Natural killer cell (primary cell): Measurements from ENCODE around the gene AGPAT3. TPM values are rescaled to one million over a fixed set of nuclear protein-coding genes. Genes with fewer than 3 reads are reported as not detected.
A peak's percentile ranks its signal among the peaks of the same experiment; 100 is the strongest.

Experiments used
- ATAC-seq, 3 donors: fragments of 150-1000 bp in 2 of 3; fragments of 200-7000 bp in 1 of 3; cut with Tn5 transposase; 1 replicate in 1 of 3; 2 replicates in 2 of 3; pipeline ENCODE4 v1.10.0; 2021; ENCODE audit warnings: mild to moderate bottlenecking in 2 of 3, moderate library complexity in 2 of 3
- DNase-seq, 2 donors: peaks; one replicate each; pipeline versions ENCODE4 v3.0.0 to v3.0.0-alpha.2; 2013 to 2021; ENCODE audit warnings: mixed read lengths in 1 of 2
- H3K27ac ChIP-seq: one replicate; pipeline ENCODE4 v1.5.1; 2013; ENCODE audit warnings: mild to moderate bottlenecking, low read length
- H3K27me3 ChIP-seq: one replicate; pipeline ENCODE4 v1.6.1; 2013; ENCODE audit warnings: low read length; ENCODE audit not compliant: control insufficient read depth, insufficient read depth
- H3K36me3 ChIP-seq: one replicate; pipeline ENCODE4 v1.6.1; 2013; ENCODE audit warnings: low read length; ENCODE audit not compliant: control insufficient read depth, insufficient read depth
- H3K4me1 ChIP-seq: one replicate; pipeline ENCODE4 v1.6.1; 2013; ENCODE audit warnings: low read length; ENCODE audit not compliant: control insufficient read depth, insufficient read depth
- H3K4me3 ChIP-seq: one replicate; pipeline ENCODE4 v1.5.1; 2013; ENCODE audit warnings: low read length
- H3K9me3 ChIP-seq: one replicate; pipeline ENCODE4 v1.6.1; 2013; ENCODE audit warnings: low read length; ENCODE audit not compliant: control insufficient read depth, insufficient read depth
- H3K27ac Mint-ChIP-seq, 2 donors: one replicate each; pipeline ENCODE4 v1.8.0; 2022; ENCODE audit warnings: mild to moderate bottlenecking in 2 of 2, mixed read lengths in 2 of 2, moderate library complexity in 1 of 2
- H3K27me3 Mint-ChIP-seq, 2 donors: one replicate each; pipeline ENCODE4 v1.8.0; 2022; ENCODE audit warnings: low read depth in 2 of 2, mixed read lengths in 2 of 2
- H3K36me3 Mint-ChIP-seq: one replicate; pipeline ENCODE4 v1.8.0; 2022; ENCODE audit warnings: mixed read lengths
- H3K4me1 Mint-ChIP-seq, 2 donors: one replicate each; pipeline ENCODE4 v1.8.0; 2022; ENCODE audit warnings: mixed read lengths in 2 of 2
- H3K4me3 Mint-ChIP-seq: one replicate; pipeline ENCODE4 v1.8.0; 2022; ENCODE audit warnings: mild to moderate bottlenecking, moderate library complexity, mixed read lengths
- H3K9me3 Mint-ChIP-seq, 2 donors: one replicate each; pipeline ENCODE4 v1.8.0; 2022; ENCODE audit warnings: mixed read lengths in 2 of 2
- WGBS: methylation state at CpG from one replicate; pipeline ENCODE4 v1.1.7; 2013; ENCODE audit warnings: missing lambda C conversion rate; ENCODE audit not compliant: insufficient coverage; 5-methylcytosine and 5-hydroxymethylcytosine counted together
- intact Hi-C: fragments of 100-400 bp; cut with micrococcal nuclease; formaldehyde crosslinking; loops from one replicate; pipeline ENCODE4 v1.14.2; 2022
- total RNA-seq, 4 donors: library from RNA; stranded (reverse); fragments of 120-200 nt in 1 of 4; gene quantifications; one replicate each; pipeline versions ENCODE4 v1.2.3 to v1.2.4, GENCODE V29; 2013 to 2022
- TF ChIP-seq, protein P1 (sequence below): fragments of 200-600 bp; IDR thresholded peaks from one replicate; pipeline ENCODE4 v1.8.0; 2022; ENCODE audit warnings: antibody characterized with exemption

Gene AGPAT3
- total RNA-seq, 3 donors from 2014 or later (not counting 1 experiment from before 2014, with no cell fraction given): 39.5 to 45.7 (median 42.3) TPM

DNA sequence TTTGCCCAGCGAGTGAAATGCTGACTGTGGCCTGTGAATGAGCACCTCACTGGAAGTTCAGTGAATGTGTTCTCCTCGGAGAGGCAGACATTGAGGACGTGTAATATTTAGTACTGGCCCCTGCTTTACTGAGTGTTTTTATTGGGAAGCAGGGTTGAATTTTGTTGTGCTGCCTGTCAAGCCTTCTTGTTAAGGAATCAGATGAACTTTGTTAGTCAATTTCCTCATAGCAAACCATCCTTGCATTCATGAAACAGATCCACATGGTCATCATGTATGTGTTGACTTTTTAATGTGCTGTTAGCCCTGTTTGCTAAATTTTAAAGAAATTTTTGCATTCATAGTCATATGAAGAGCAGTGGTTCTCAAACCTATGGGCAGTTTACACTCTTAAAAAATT lies 47.9 kb downstream of the AGPAT3 start:
- TF ChIP-seq, protein P1, sequence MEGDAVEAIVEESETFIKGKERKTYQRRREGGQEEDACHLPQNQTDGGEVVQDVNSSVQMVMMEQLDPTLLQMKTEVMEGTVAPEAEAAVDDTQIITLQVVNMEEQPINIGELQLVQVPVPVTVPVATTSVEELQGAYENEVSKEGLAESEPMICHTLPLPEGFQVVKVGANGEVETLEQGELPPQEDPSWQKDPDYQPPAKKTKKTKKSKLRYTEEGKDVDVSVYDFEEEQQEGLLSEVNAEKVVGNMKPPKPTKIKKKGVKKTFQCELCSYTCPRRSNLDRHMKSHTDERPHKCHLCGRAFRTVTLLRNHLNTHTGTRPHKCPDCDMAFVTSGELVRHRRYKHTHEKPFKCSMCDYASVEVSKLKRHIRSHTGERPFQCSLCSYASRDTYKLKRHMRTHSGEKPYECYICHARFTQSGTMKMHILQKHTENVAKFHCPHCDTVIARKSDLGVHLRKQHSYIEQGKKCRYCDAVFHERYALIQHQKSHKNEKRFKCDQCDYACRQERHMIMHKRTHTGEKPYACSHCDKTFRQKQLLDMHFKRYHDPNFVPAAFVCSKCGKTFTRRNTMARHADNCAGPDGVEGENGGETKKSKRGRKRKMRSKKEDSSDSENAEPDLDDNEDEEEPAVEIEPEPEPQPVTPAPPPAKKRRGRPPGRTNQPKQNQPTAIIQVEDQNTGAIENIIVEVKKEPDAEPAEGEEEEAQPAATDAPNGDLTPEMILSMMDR: no peak
- Histone ChIP-seq H3K36me3 (no peaks in the 10 kb centered on the region), H3K27ac (no peak overlapping the region), H3K4me1 (peaks cover 13% of the 10 kb centered on the region), H3K9me3 (peaks cover 13% of the 10 kb centered on the region), H3K4me3 (no peak overlapping the region), H3K27me3 (no peaks in the 10 kb centered on the region)
- Mint-ChIP-seq H3K4me1 (peaks cover 21 to 38% of the 10 kb centered on the region in 2 donors), H3K9me3 (peaks cover 2 to 3% of the 10 kb centered on the region in 2 donors), H3K27ac (no peak overlapping the region), H3K27me3 (peaks cover 0 to 6% of the 10 kb centered on the region in 2 donors), H3K36me3 (no peaks in the 10 kb centered on the region), H3K4me3 (no peak overlapping the region)
- 100% methylated on average over 3 of the region's 3 CpGs for WGBS
- DNase-seq (no peak), ATAC-seq (no peak)
- intact Hi-C loops: no loop called here

DNA sequence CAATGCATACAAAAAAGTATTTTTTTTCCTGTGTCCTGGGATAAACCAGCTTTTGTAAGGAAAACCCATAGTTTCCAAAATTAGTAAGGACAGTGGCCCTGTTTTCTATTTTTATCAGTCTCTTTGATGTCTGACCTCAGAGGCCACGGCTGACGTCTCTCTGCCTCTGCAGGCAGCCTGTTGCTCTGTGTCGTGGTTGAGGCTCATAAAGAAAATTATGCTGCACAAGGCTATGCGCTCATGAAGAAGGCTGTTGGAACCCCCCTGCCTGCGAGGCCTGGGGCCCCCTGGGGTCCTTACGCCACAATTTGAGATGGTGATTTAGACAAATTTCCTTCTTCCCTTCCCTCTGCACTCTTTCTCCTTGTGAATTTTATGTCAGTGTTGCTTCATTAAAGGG lies 48.9 kb downstream of the AGPAT3 start:
- WGBS: 47% methylated on average over 4 of the region's 6 CpGs
- Histone ChIP-seq H3K4me1 (peaks cover 21% of the 10 kb centered on the region), H3K27ac (no peak overlapping the region), H3K27me3 (no peaks in the 10 kb centered on the region), H3K36me3 (no peaks in the 10 kb centered on the region), H3K4me3 (no peak overlapping the region), H3K9me3 (peaks cover 13% of the 10 kb centered on the region)
- no peak overlapping the region for H3K4me3 Mint-ChIP-seq
- ATAC-seq (no peak), DNase-seq (peak in 1 of 2 donors; percentile 44)
- peaks cover 2 to 3% of the 10 kb centered on the region in 2 donors for H3K9me3 Mint-ChIP-seq
- intact Hi-C loops: no loop called here
- TF ChIP-seq, protein P1: no peak
- peaks cover 29 to 47% of the 10 kb centered on the region in 2 donors for H3K4me1 Mint-ChIP-seq
- H3K27me3 Mint-ChIP-seq: peaks cover 0 to 8% of the 10 kb centered on the region in 2 donors
- H3K27ac Mint-ChIP-seq: no peak overlapping the region
- no peaks in the 10 kb centered on the region for H3K36me3 Mint-ChIP-seq

DNA sequence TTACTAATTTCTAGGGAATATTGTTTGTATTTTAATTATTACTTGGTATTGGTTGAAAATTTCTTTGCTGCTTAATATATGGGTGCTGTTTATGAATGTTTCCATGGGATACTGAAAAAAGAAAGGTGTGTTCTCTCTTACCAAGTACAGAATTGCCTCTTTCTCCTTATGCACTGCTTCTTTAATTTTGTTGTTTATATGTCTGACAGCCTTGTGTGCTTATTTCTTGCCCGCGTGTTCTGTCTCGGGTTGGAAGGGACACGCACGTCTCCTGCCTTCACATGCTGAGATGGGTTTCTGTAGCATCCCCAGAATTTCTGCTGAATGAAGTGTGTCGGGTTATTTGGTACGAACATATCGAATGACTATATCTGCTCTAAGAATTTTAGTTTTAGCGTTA lies 51.1 kb downstream of the AGPAT3 start:
- H3K27ac ChIP-seq: no peak overlapping the region
- H3K4me1 Mint-ChIP-seq: peaks cover 39 to 54% of the 10 kb centered on the region in 2 donors
- H3K4me3 ChIP-seq: no peak overlapping the region
- H3K4me3 Mint-ChIP-seq: peak overlapping the region; percentile 89
- H3K27me3 ChIP-seq: no peaks in the 10 kb centered on the region
- H3K36me3 Mint-ChIP-seq: no peaks in the 10 kb centered on the region
- intact Hi-C loops: loop anchor here (2.0 to 5.0 kb wide), 4 partner anchors 19 to 49 kb away; partner anchors contain the start of gene AGPAT3
- DNase-seq: no peak
- peak overlapping the region; percentile 75 to 76 for H3K27ac Mint-ChIP-seq
- H3K9me3 ChIP-seq: peaks cover 13% of the 10 kb centered on the region
- peaks cover 2 to 3% of the 10 kb centered on the region in 2 donors for H3K9me3 Mint-ChIP-seq
- no peaks in the 10 kb centered on the region for H3K36me3 ChIP-seq
- peaks cover 21% of the 10 kb centered on the region for H3K4me1 ChIP-seq
- TF ChIP-seq, protein P1: no peak
- WGBS: 91% methylated on average over 7 of the region's 9 CpGs
- no peak for ATAC-seq
- H3K27me3 Mint-ChIP-seq: peaks cover 14 to 23% of the 10 kb centered on the region in 2 donors
